ENCODE measurements around the gene SMIM9. TPM values are rescaled to one million over a fixed set of nuclear protein-coding genes. Genes with fewer than 3 reads are reported as not detected.

SMIM9 gene
- polyA plus RNA-seq, 1 donor (not counting 4 experiments of a cell fraction or from before 2014, with no cell fraction given), result not detected

DNA sequence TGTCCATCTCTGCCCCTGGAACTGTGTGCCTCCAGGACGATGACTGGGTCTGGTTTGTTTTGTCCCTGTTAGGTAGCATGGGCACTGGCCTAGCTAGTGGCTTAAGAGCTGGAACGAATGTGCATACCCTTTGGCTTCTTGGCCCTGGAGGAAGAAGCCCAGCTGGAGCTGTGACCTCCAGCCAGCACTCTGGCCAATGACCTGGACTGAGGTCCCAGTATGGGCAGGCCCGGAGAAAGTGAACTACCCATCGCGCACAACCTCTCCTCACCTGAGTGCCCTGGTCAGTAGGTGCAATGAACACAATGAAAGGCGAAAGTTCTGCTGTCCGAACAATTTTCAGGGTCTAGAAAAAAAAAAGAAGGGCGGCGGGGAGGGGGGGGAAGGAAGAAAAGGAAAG, 53.5 kb downstream of the SMIM9 start:
- Histone ChIP-seq H4K20me1 (ENCODE audit: control insufficient read depth, extremely low read depth, insufficient read depth, low read length) (no peaks in the 10 kb centered on the region), H3K4me3 (ENCODE audit: control insufficient read depth in 2 of 3, extremely low read depth in 1 of 3, insufficient read depth in 2 of 3, low read depth in 1 of 3, low read length in 3 of 3) (no peak overlapping the region), H3K9ac (ENCODE audit: control insufficient read depth, extremely low read depth, insufficient read depth, low read length) (no peak overlapping the region), H3K27me3 (ENCODE audit: control insufficient read depth, extremely low read depth, insufficient read depth, low read length) (no peaks in the 10 kb centered on the region), H3K4me2 (ENCODE audit: control insufficient read depth, extremely low read depth, insufficient read depth, low read depth, low read length) (no peak overlapping the region), H3K9me3 (ENCODE audit: control insufficient read depth, low read depth, low read length) (no peaks in the 10 kb centered on the region), H2AFZ (ENCODE audit: control insufficient read depth, low read length) (no peak overlapping the region), H3K4me1 (ENCODE audit: control insufficient read depth, extremely low read depth, insufficient read depth, low read length) (no peaks in the 10 kb centered on the region), H3K79me2 (ENCODE audit: control insufficient read depth, insufficient read depth, low read length) (no peaks in the 10 kb centered on the region), H3K9me1 (ENCODE audit: control insufficient read depth, extremely low read depth, insufficient read depth, low read length) (no peaks in the 10 kb centered on the region), H3K27ac (ENCODE audit: control insufficient read depth, insufficient read depth, low read length) (no peak overlapping the region), H3K36me3 (ENCODE audit: control insufficient read depth in 2 of 2, extremely low read depth in 1 of 2, insufficient read depth in 2 of 2, low read length in 2 of 2) (peaks cover 4 to 9% of the 10 kb centered on the region in 2 experiments)
- dilution Hi-C loops (cut with MboI; ENCODE audit: extremely low pct_ligation_motif_present, low sequenced_read_pairs), result no loop called here
- FAIRE-seq (no peak), DNase-seq (ENCODE audit: low read depth, low spot score) (no peak)
- no peak for TF ChIP-seq EZH2 (IDR thresholded peaks at IDR 0.05; ENCODE audit: low read length)
- TF ChIP-seq, protein P1, sequence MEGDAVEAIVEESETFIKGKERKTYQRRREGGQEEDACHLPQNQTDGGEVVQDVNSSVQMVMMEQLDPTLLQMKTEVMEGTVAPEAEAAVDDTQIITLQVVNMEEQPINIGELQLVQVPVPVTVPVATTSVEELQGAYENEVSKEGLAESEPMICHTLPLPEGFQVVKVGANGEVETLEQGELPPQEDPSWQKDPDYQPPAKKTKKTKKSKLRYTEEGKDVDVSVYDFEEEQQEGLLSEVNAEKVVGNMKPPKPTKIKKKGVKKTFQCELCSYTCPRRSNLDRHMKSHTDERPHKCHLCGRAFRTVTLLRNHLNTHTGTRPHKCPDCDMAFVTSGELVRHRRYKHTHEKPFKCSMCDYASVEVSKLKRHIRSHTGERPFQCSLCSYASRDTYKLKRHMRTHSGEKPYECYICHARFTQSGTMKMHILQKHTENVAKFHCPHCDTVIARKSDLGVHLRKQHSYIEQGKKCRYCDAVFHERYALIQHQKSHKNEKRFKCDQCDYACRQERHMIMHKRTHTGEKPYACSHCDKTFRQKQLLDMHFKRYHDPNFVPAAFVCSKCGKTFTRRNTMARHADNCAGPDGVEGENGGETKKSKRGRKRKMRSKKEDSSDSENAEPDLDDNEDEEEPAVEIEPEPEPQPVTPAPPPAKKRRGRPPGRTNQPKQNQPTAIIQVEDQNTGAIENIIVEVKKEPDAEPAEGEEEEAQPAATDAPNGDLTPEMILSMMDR (optimal IDR thresholded peaks at IDR 0.05 in 1 of 3, IDR thresholded peaks at IDR 0.05 in 1 of 3, conservative IDR thresholded peaks at IDR 0.05 in 1 of 3; ENCODE audit: extremely low read depth in 1 of 3, insufficient read depth in 2 of 3, low read length in 3 of 3), result no peak

DNA sequence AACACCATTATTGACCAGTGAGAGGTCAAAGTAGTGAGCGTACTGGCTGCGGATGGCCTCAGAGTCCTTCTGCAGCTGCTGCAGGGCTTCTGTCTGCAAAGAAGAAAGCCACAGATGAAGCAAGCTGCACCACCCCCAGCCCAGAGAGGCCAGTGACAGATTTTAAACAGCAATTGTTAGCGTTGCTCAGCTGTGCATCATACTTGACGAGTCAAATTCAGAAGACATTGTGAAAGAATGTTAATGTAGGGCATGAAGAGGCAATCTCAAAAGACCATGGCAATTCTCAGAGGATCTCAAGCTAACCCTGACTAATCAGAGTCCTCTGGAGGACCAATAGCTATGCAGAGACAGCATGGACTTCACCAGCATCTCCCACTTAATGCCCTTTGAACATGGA, 55.2 kb downstream of the SMIM9 start:
- Histone ChIP-seq H3K9me3 (ENCODE audit: control insufficient read depth, low read depth, low read length) (no peaks in the 10 kb centered on the region), H3K27ac (ENCODE audit: control insufficient read depth, insufficient read depth, low read length) (no peak overlapping the region), H3K36me3 (ENCODE audit: control insufficient read depth in 2 of 2, extremely low read depth in 1 of 2, insufficient read depth in 2 of 2, low read length in 2 of 2) (peaks cover 12 to 17% of the 10 kb centered on the region in 2 experiments), H3K9me1 (ENCODE audit: control insufficient read depth, extremely low read depth, insufficient read depth, low read length) (no peaks in the 10 kb centered on the region), H3K9ac (ENCODE audit: control insufficient read depth, extremely low read depth, insufficient read depth, low read length) (no peak overlapping the region), H3K4me1 (ENCODE audit: control insufficient read depth, extremely low read depth, insufficient read depth, low read length) (no peaks in the 10 kb centered on the region), H3K4me2 (ENCODE audit: control insufficient read depth, extremely low read depth, insufficient read depth, low read depth, low read length) (no peak overlapping the region), H3K79me2 (ENCODE audit: control insufficient read depth, insufficient read depth, low read length) (no peaks in the 10 kb centered on the region), H2AFZ (ENCODE audit: control insufficient read depth, low read length) (no peak overlapping the region), H3K27me3 (ENCODE audit: control insufficient read depth, extremely low read depth, insufficient read depth, low read length) (no peaks in the 10 kb centered on the region), H3K4me3 (ENCODE audit: control insufficient read depth in 2 of 3, extremely low read depth in 1 of 3, insufficient read depth in 2 of 3, low read depth in 1 of 3, low read length in 3 of 3) (no peak overlapping the region), H4K20me1 (ENCODE audit: control insufficient read depth, extremely low read depth, insufficient read depth, low read length) (peaks cover 3% of the 10 kb centered on the region)
- TF ChIP-seq, protein P1 (optimal IDR thresholded peaks at IDR 0.05 in 1 of 3, IDR thresholded peaks at IDR 0.05 in 1 of 3, conservative IDR thresholded peaks at IDR 0.05 in 1 of 3; ENCODE audit: extremely low read depth in 1 of 3, insufficient read depth in 2 of 3, low read length in 3 of 3), result no peak
- TF ChIP-seq EZH2 (IDR thresholded peaks at IDR 0.05; ENCODE audit: low read length), result no peak
- DNase-seq (ENCODE audit: low read depth, low spot score), result no peak
- no peak for FAIRE-seq
- dilution Hi-C loops (cut with MboI; ENCODE audit: extremely low pct_ligation_motif_present, low sequenced_read_pairs), result no loop called here
